ENCODE measurements around the gene FAM13C. TPM values are rescaled to one million over a fixed set of nuclear protein-coding genes. Genes with fewer than 3 reads are reported as not detected.
"Not testable (repeated sequence)": the region's sequence is repeated elsewhere in the genome, so short reads cannot be mapped to it uniquely, and the experiment has no call there.

Gene FAM13C
- polyA plus RNA-seq, 4 donors = 1.1 to 3.3 (median 3.0) TPM; not detected in 1

DNA sequence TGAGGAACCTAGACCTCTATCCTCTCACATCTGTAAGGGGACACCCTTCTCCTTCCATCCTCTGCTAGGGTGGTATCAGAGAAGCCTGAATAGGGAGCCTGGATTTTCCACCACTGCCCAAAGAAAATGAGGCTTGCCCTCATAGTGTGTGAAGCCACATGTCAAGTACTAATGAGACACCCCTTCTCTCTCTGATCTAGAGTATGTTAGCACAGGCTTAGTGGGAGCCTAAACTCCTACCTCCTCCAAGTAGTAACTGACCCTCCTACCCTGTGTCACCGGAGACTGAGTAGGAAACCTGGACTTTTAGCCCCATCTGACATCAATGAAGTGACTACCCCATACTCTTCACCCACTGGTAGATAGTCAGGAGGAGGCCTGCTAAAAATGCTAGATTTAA lies 120.3 kb downstream of the FAM13C start:
- Histone ChIP-seq H3K4me3 (ENCODE audit: low read depth in 1 of 3, low read length in 3 of 3) (no peak overlapping the region), H3K36me3 (ENCODE audit: control insufficient read depth in 3 of 3, insufficient read depth in 2 of 3, low read depth in 1 of 3, low read length in 3 of 3) (peaks cover 0 to 7% (median 3%) of the 10 kb centered on the region in 3 donors), H3K4me1 (ENCODE audit: control insufficient read depth in 3 of 3, insufficient read depth in 2 of 3, low read depth in 1 of 3, low read length in 2 of 3) (no peaks in the 10 kb centered on the region), H3K9me3 (ENCODE audit: control insufficient read depth in 2 of 2, insufficient read depth in 1 of 2, low read depth in 1 of 2, low read length in 1 of 2) (peaks cover 0 to 6% of the 10 kb centered on the region in 2 donors), H3K27ac (ENCODE audit: low read depth in 1 of 3, low read length in 2 of 3) (no peak overlapping the region), H3K27me3 (ENCODE audit: control insufficient read depth in 3 of 3, insufficient read depth in 3 of 3, low read length in 3 of 3) (no peaks in the 10 kb centered on the region)
- 90 to 97% (median 94%) methylated on average over 1 of the region's 1 CpG for WGBS, 3 donors
- DNase-seq = no peak
- no peak for FAIRE-seq

DNA sequence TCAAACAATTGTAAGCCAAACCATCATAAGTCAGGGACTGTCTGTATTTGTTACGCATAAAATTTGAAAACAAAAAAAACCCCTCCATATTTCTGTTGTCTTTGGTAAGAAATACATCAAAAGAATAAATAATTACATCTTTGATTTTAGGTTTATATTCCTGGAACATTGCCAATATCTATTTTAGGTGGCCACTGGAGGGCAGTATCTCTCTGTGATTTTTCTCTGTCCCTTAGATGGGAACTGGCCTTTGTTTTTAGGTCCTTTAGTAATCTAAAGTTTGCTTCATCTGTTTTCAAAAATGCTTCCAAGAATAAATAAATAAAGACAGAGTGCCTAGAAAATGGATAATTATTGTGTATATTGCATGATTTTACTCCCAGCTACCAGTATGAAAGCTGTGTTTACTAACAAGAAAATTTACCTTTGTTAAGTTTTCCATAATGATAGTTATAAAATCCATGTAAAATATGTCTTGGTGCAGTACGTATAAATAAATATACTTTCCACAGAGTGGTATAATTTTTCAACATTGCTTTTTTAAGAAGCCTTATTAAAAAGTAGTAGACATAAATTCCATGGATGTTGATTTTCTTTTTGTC lies 121.7 kb downstream of the FAM13C start:
- peaks cover 0 to 6% of the 10 kb centered on the region in 2 donors for H3K9me3 ChIP-seq (ENCODE audit: control insufficient read depth in 2 of 2, insufficient read depth in 1 of 2, low read depth in 1 of 2, low read length in 1 of 2)
- no peaks in the 10 kb centered on the region for H3K27me3 ChIP-seq (ENCODE audit: control insufficient read depth in 3 of 3, insufficient read depth in 3 of 3, low read length in 3 of 3)
- H3K27ac ChIP-seq (ENCODE audit: low read depth in 1 of 3, low read length in 2 of 3) = no peak overlapping the region
- DNase-seq (peak; percentile 32 to 53), FAIRE-seq (peak; percentile 90)
- WGBS, 3 donors = 53 to 80% (median 60%) methylated on average over 2 of the region's 2 CpGs
- H3K36me3 ChIP-seq (ENCODE audit: control insufficient read depth in 3 of 3, insufficient read depth in 2 of 3, low read depth in 1 of 3, low read length in 3 of 3) = peaks cover 0 to 7% (median 3%) of the 10 kb centered on the region in 3 donors
- no peaks in the 10 kb centered on the region for H3K4me1 ChIP-seq (ENCODE audit: control insufficient read depth in 3 of 3, insufficient read depth in 2 of 3, low read depth in 1 of 3, low read length in 2 of 3)
- H3K4me3 ChIP-seq (ENCODE audit: low read depth in 1 of 3, low read length in 3 of 3) = no peak overlapping the region

DNA sequence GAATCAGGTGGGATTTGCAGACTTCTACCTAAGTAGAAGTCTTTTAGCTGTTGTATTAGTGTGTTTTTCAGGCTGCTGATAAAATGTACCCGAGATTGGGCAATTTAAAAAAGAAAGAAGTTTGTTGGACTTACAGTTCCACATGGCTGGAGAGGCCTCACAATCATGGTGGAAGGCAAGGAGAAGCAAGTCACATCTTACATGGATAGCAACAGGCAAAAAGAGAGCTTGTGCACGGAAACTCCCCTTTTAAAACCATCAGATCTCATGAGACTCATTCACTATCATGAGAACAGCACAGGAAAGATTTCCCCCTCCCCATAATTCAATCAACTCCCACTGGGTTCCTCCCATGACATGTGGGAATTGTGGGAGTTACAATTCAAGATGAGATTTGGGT lies 123.2 kb downstream of the FAM13C start:
- not testable (repeated sequence) for H3K27me3 ChIP-seq (ENCODE audit: control insufficient read depth in 3 of 3, insufficient read depth in 3 of 3, low read length in 3 of 3); H3K36me3 ChIP-seq (ENCODE audit: control insufficient read depth in 3 of 3, insufficient read depth in 2 of 3, low read depth in 1 of 3, low read length in 3 of 3); H3K4me3 ChIP-seq (ENCODE audit: low read depth in 1 of 3, low read length in 3 of 3); H3K4me1 ChIP-seq (ENCODE audit: control insufficient read depth in 3 of 3, insufficient read depth in 2 of 3, low read depth in 1 of 3, low read length in 2 of 3); H3K27ac ChIP-seq (ENCODE audit: low read depth in 1 of 3, low read length in 2 of 3); FAIRE-seq; DNase-seq; H3K9me3 ChIP-seq (ENCODE audit: control insufficient read depth in 2 of 2, insufficient read depth in 1 of 2, low read depth in 1 of 2, low read length in 1 of 2)
- WGBS, 3 donors = 67 to 73% (median 71%) methylated on average over 2 of the region's 2 CpGs

DNA sequence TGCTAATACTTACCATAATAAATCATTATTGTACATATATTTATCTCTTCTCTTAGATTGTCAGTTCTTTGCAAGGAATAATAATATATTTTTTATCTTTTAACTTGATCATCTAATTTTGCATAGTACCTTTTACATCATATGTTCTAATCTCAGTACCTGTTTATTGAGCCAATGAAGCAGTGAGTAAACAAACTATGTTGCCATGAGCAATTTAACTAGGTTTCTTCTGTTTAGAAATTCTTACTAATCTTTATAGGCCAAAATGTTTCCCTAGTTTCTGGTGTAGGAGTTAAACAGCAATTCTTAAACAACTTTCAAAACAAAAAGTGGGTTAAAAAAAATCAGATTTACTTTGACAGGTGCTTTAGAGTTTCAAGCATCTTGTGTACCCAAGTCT lies 124.6 kb downstream of the FAM13C start:
- Histone ChIP-seq H3K4me3 (ENCODE audit: low read depth in 1 of 3, low read length in 3 of 3) (no peak overlapping the region), H3K36me3 (ENCODE audit: control insufficient read depth in 3 of 3, insufficient read depth in 2 of 3, low read depth in 1 of 3, low read length in 3 of 3) (peaks cover 0 to 7% (median 0%) of the 10 kb centered on the region in 3 donors), H3K4me1 (ENCODE audit: control insufficient read depth in 3 of 3, insufficient read depth in 2 of 3, low read depth in 1 of 3, low read length in 2 of 3) (no peaks in the 10 kb centered on the region), H3K27me3 (ENCODE audit: control insufficient read depth in 3 of 3, insufficient read depth in 3 of 3, low read length in 3 of 3) (no peaks in the 10 kb centered on the region), H3K27ac (ENCODE audit: low read depth in 1 of 3, low read length in 2 of 3) (no peak overlapping the region), H3K9me3 (ENCODE audit: control insufficient read depth in 2 of 2, insufficient read depth in 1 of 2, low read depth in 1 of 2, low read length in 1 of 2) (peaks cover 0 to 6% of the 10 kb centered on the region in 2 donors)
- FAIRE-seq (no peak), DNase-seq (no peak)

DNA sequence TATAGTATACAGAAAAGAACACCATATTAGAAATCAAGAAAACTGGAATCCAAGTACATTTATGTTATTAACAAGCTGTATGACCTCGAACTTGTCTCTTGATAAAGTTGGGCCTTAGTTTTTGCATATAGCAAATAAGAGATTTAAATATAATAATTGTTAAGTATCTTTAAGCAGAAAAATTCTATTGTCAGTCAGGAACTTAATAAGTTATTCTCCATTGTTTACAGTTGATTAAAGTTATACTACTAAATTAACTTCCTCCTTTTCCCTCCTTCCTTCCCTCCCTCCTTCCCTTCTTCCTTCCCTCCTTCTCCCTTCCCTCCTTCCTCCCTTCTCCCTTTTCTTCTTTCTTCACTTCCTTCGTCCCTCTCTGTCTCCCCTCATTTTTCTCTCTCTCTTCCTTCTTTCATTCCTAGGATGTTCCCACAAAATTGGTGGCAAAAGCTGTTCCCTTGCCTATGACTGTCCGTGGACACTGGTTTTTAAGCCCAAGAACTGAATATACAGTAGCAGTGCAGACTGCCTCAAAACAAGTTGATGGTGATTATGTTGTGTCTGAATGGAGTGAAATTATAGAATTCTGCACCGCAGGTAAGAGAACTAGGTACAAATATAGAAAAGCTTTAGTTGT lies 126.2 kb downstream of the FAM13C start:
- FAIRE-seq (no peak), DNase-seq (no peak)
- no peak overlapping the region for H3K4me3 ChIP-seq (ENCODE audit: low read depth in 1 of 3, low read length in 3 of 3)
- H3K36me3 ChIP-seq (ENCODE audit: control insufficient read depth in 3 of 3, insufficient read depth in 2 of 3, low read depth in 1 of 3, low read length in 3 of 3) = no peaks in the 10 kb centered on the region
- H3K9me3 ChIP-seq (ENCODE audit: control insufficient read depth in 2 of 2, insufficient read depth in 1 of 2, low read depth in 1 of 2, low read length in 1 of 2) = peaks cover 0 to 6% of the 10 kb centered on the region in 2 donors
- WGBS, 3 donors = 81 to 93% (median 83%) methylated on average over 4 of the region's 4 CpGs
- H3K27ac ChIP-seq (ENCODE audit: low read depth in 1 of 3, low read length in 2 of 3) = no peak overlapping the region
- H3K4me1 ChIP-seq (ENCODE audit: control insufficient read depth in 3 of 3, insufficient read depth in 2 of 3, low read depth in 1 of 3, low read length in 2 of 3) = no peaks in the 10 kb centered on the region
- no peaks in the 10 kb centered on the region for H3K27me3 ChIP-seq (ENCODE audit: control insufficient read depth in 3 of 3, insufficient read depth in 3 of 3, low read length in 3 of 3)

DNA sequence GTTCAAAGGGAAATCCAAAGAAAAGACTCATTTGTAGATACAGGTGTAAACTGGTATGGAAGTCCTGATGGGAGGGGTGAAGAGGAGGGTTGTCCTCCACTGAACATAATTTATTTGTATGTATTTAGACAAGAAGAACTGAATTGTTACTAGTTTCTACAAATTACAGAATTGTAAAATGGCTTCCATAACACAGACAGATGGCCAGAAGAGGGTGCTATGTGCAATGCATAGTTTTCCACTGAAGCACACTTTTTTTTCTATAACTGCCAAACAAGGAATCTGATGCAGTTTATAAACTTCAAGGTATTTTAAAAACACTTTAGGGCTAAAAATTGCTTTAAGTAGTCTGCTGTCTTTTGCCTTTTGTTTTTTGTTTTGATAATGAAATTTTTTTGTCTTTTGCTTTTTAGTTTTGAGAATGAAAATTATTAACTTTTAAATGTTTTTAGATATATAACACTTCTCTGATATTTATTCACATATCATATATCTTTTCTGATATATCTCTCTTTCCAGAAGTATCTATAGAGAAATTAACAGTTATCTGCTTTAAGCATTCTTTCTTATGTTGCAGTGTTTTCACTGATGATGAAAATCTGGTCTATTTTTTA lies 127.4 kb downstream of the FAM13C start:
- peaks cover 0 to 2% (median 0%) of the 10 kb centered on the region in 3 donors for H3K36me3 ChIP-seq (ENCODE audit: control insufficient read depth in 3 of 3, insufficient read depth in 2 of 3, low read depth in 1 of 3, low read length in 3 of 3)
- H3K27ac ChIP-seq (ENCODE audit: low read depth in 1 of 3, low read length in 2 of 3) = no peak overlapping the region
- H3K9me3 ChIP-seq (ENCODE audit: control insufficient read depth in 2 of 2, insufficient read depth in 1 of 2, low read depth in 1 of 2, low read length in 1 of 2) = peaks cover 0 to 6% of the 10 kb centered on the region in 2 donors
- FAIRE-seq (peak; percentile 77), DNase-seq (peak; percentile 13 to 45)
- H3K27me3 ChIP-seq (ENCODE audit: control insufficient read depth in 3 of 3, insufficient read depth in 3 of 3, low read length in 3 of 3) = no peaks in the 10 kb centered on the region
- no peaks in the 10 kb centered on the region for H3K4me1 ChIP-seq (ENCODE audit: control insufficient read depth in 3 of 3, insufficient read depth in 2 of 3, low read depth in 1 of 3, low read length in 2 of 3)
- no peak overlapping the region for H3K4me3 ChIP-seq (ENCODE audit: low read depth in 1 of 3, low read length in 3 of 3)

DNA sequence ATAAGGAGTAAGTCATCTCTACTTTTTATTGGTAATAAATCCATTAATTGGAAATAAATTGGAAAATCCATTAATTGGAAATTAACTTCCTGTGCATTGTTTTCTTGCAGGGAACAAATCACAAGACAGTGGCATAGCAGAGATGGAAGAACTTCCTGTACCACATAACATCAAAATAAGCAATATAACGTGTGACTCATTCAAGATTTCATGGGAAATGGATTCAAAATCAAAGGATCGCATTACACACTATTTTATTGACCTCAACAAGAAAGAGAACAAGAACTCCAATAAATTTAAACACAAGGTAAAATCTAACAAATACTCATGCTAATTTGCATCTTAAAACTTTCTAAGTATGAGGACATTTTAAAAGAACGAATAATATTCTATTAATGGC lies 128.2 kb downstream of the FAM13C start:
- no peaks in the 10 kb centered on the region for H3K4me1 ChIP-seq (ENCODE audit: control insufficient read depth in 3 of 3, insufficient read depth in 2 of 3, low read depth in 1 of 3, low read length in 2 of 3)
- peaks cover 0 to 2% (median 0%) of the 10 kb centered on the region in 3 donors for H3K36me3 ChIP-seq (ENCODE audit: control insufficient read depth in 3 of 3, insufficient read depth in 2 of 3, low read depth in 1 of 3, low read length in 3 of 3)
- H3K4me3 ChIP-seq (ENCODE audit: low read depth in 1 of 3, low read length in 3 of 3) = no peak overlapping the region
- FAIRE-seq (no peak), DNase-seq (no peak)
- peaks cover 0 to 5% of the 10 kb centered on the region in 2 donors for H3K9me3 ChIP-seq (ENCODE audit: control insufficient read depth in 2 of 2, insufficient read depth in 1 of 2, low read depth in 1 of 2, low read length in 1 of 2)
- H3K27me3 ChIP-seq (ENCODE audit: control insufficient read depth in 3 of 3, insufficient read depth in 3 of 3, low read length in 3 of 3) = no peaks in the 10 kb centered on the region
- 81 to 85% (median 82%) methylated on average over 3 of the region's 3 CpGs for WGBS, 3 donors
- no peak overlapping the region for H3K27ac ChIP-seq (ENCODE audit: low read depth in 1 of 3, low read length in 2 of 3)

DNA sequence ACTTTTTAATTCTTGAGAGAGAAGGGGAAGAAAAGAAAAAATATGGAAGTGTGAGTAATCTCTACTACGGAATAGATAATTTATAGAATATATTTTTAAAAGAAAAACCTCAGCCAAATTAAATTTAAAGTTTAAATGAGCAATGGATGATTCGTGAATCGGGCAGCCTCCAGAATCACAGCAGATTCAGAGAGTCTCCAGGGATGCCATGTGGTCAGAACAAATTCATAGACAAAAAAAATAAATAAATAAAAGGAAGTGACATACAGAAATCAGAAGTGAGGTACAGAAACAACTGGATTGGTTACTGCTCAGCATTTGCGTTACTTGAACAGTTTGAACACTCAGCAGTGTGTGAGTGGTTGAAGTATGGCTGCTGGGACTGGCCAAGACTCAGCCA lies 132.9 kb downstream of the FAM13C start:
- 91 to 97% (median 93%) methylated on average over 4 of the region's 4 CpGs for WGBS, 3 donors
- Histone ChIP-seq H3K27me3 (ENCODE audit: control insufficient read depth in 3 of 3, insufficient read depth in 3 of 3, low read length in 3 of 3) (no peaks in the 10 kb centered on the region), H3K36me3 (ENCODE audit: control insufficient read depth in 3 of 3, insufficient read depth in 2 of 3, low read depth in 1 of 3, low read length in 3 of 3) (peaks cover 0 to 2% (median 0%) of the 10 kb centered on the region in 3 donors), H3K9me3 (ENCODE audit: control insufficient read depth in 2 of 2, insufficient read depth in 1 of 2, low read depth in 1 of 2, low read length in 1 of 2) (no peaks in the 10 kb centered on the region), H3K27ac (ENCODE audit: low read depth in 1 of 3, low read length in 2 of 3) (no peak overlapping the region), H3K4me3 (ENCODE audit: low read depth in 1 of 3, low read length in 3 of 3) (no peak overlapping the region), H3K4me1 (ENCODE audit: control insufficient read depth in 3 of 3, insufficient read depth in 2 of 3, low read depth in 1 of 3, low read length in 2 of 3) (no peaks in the 10 kb centered on the region)
- FAIRE-seq = no peak
- DNase-seq = no peak

Data from small intestine (tissue), 7 donors.